NT2/D1 (cell line): Measurements from ENCODE around the gene C5orf46.

Source experiments
- SUZ12 ChIP-seq: IDR thresholded peaks from 2 replicates; pipeline ENCODE4 v1.6.1; 2011; ENCODE audit not compliant: insufficient read length, insufficient read depth; ENCODE audit errors: extremely low read depth
- YY1 ChIP-seq: IDR thresholded peaks from 2 replicates; pipeline ENCODE4 v1.6.1; 2011; ENCODE audit not compliant: insufficient read length, insufficient read depth
- ZNF274 ChIP-seq: IDR thresholded peaks from 2 replicates; pipeline ENCODE4 v1.6.1; 2011; ENCODE audit warnings: mild to moderate bottlenecking, low read depth, low read length

GRCh38 chr5:147904110-147904509 is 2.2 kb downstream of the C5orf46 start:
- TF ChIP-seq SUZ12 (no peak), ZNF274 (no peak), YY1 (no peak)
